Gastroesophageal sphincter (tissue), 4 donors: ENCODE measurements around the gene ARID1A. TPM values are rescaled to one million over a fixed set of nuclear protein-coding genes. Genes with fewer than 3 reads are reported as not detected.
"Not testable (repeated sequence)": the region's sequence is repeated elsewhere in the genome, so short reads cannot be mapped to it uniquely, and the experiment has no call there.

Experiments used
- ATAC-seq: fragments of 150-250 bp; one replicate; pipeline ENCODE4 v1.9.1; 2016; ENCODE audit warnings: mild to moderate bottlenecking, moderate library complexity
- H3K27ac ChIP-seq, 4 donors: fragments of 200-600 bp; sonication (generic) in 3 of 4; 1 replicate in 3 of 4; 2 replicates in 1 of 4; pipeline ENCODE4 v1.5.1; 2016 to 2019
- H3K27me3 ChIP-seq: fragments of 200-600 bp; sonication (generic); one replicate; pipeline ENCODE4 v1.5.1; 2019
- H3K36me3 ChIP-seq, 2 donors: fragments of 200-600 bp; sonication (generic); one replicate each; pipeline ENCODE4 v1.5.1; 2019; ENCODE audit warnings: control low read depth in 1 of 2
- H3K4me1 ChIP-seq, 3 donors: fragments of 200-600 bp; sonication (generic); 1 replicate in 2 of 3; 2 replicates in 1 of 3; pipeline ENCODE4 v1.5.1; 2016 to 2019; ENCODE audit warnings: control low read depth in 2 of 3
- H3K4me3 ChIP-seq, 2 donors: fragments of 200-600 bp; sonication (generic); one replicate each; pipeline ENCODE4 v1.5.1; 2019; ENCODE audit warnings: mild to moderate bottlenecking in 1 of 2, moderate library complexity in 1 of 2
- H3K9me3 ChIP-seq, 3 donors: fragments of 200-600 bp; sonication (generic); one replicate each; pipeline ENCODE4 v1.5.1; 2017 to 2019; ENCODE audit warnings: control low read depth in 2 of 3
- EP300 ChIP-seq: sonication (generic); formaldehyde crosslinking; IDR thresholded peaks from one replicate; pipeline ENCODE4 v1.6.1; 2017; ENCODE audit warnings: antibody characterized with exemption, mild to moderate bottlenecking
- POLR2A ChIP-seq, 2 donors: fragments of 450-650 bp; IDR thresholded peaks; one replicate each; pipeline ENCODE4 v1.6.1; 2017; ENCODE audit warnings: antibody characterized with exemption in 2 of 2, mild to moderate bottlenecking in 2 of 2, moderate library complexity in 1 of 2
- POLR2AphosphoS5 ChIP-seq: sonication (generic); formaldehyde crosslinking; IDR thresholded peaks from one replicate; pipeline ENCODE4 v1.6.1; 2017; ENCODE audit warnings: antibody characterized with exemption
- WGBS, 2 donors: methylation state at CpG; one replicate each; pipeline ENCODE4 v1.1.5; 2018; ENCODE audit warnings: low coverage in 1 of 2; 5-methylcytosine and 5-hydroxymethylcytosine counted together
- total RNA-seq, 4 donors: library from RNA; depleted of rRNA; stranded (reverse); fragments of >200 nt; gene quantifications; one replicate each; pipeline ENCODE4 v1.1.0, GENCODE V29; 2016
- TF ChIP-seq, protein P1 (sequence below), 4 experiments: fragments of 200-600 bp in 2 of 4; fragments of 450-650 bp in 2 of 4; sonication (generic) in 1 of 4; IDR thresholded peaks; one replicate each; pipeline ENCODE4 v1.5.1; 2017 to 2019; ENCODE audit warnings: antibody characterized with exemption in 4 of 4, mild to moderate bottlenecking in 2 of 4, moderate library complexity in 2 of 4

The ARID1A gene
- total RNA-seq, 4 donors from 2014 or later: 28.2 to 64.2 (median 42.6) TPM

GRCh38 chr1:26724926-26725325, 29.1 kb downstream of the ARID1A start:
- H3K27ac ChIP-seq: peak overlapping the region in 1 of 4 donors; percentile 62
- H3K4me3 ChIP-seq: no peak overlapping the region
- no peak for ATAC-seq
- TF ChIP-seq, protein P1, sequence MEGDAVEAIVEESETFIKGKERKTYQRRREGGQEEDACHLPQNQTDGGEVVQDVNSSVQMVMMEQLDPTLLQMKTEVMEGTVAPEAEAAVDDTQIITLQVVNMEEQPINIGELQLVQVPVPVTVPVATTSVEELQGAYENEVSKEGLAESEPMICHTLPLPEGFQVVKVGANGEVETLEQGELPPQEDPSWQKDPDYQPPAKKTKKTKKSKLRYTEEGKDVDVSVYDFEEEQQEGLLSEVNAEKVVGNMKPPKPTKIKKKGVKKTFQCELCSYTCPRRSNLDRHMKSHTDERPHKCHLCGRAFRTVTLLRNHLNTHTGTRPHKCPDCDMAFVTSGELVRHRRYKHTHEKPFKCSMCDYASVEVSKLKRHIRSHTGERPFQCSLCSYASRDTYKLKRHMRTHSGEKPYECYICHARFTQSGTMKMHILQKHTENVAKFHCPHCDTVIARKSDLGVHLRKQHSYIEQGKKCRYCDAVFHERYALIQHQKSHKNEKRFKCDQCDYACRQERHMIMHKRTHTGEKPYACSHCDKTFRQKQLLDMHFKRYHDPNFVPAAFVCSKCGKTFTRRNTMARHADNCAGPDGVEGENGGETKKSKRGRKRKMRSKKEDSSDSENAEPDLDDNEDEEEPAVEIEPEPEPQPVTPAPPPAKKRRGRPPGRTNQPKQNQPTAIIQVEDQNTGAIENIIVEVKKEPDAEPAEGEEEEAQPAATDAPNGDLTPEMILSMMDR (IDR thresholded peaks at IDR 0.05): no peak
- TF ChIP-seq POLR2A (IDR thresholded peaks at IDR 0.05) (no peak), POLR2AphosphoS5 (no peak), EP300 (no peak)
- peaks cover 0 to 6% of the 10 kb centered on the region in 2 donors for H3K36me3 ChIP-seq
- H3K4me1 ChIP-seq: peaks cover 22 to 87% (median 37%) of the 10 kb centered on the region in 3 donors
- H3K27me3 ChIP-seq: no peaks in the 10 kb centered on the region
- 40 to 67% methylated on average over 1 of the region's 1 CpG for WGBS, 2 donors
- no peaks in the 10 kb centered on the region for H3K9me3 ChIP-seq

DNA sequence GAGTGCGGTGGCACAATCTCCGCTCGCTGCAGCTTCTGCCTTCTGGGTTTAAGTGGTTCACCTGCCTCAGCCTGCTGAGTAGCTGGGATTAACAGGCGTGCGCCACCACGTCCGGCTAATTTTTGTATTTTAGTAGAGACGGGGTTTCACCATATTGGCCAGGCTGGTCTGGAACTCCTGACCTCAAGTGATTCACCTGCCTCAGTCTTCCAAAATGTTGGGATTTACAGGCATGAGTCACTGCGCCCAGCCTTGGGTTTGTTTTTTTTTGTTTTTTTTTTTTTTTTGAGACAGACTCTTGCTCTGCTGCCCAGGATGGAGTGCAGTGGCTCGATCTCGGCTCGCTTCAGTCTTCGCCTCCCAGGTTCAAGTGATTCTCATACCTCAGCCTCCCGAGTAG, 30.1 kb downstream of the ARID1A start:
- not testable (repeated sequence) for ATAC-seq, H3K9me3 ChIP-seq, H3K27me3 ChIP-seq, H3K4me3 ChIP-seq, H3K27ac ChIP-seq
- Histone ChIP-seq H3K4me1 (peaks cover 22 to 77% (median 37%) of the 10 kb centered on the region in 3 donors), H3K36me3 (peaks cover 0 to 13% of the 10 kb centered on the region in 2 donors)
- WGBS, 2 donors: 84 to 89% methylated on average over 5 to 13 of the region's 14 CpGs

GRCh38 chr1:26726784-26727183, 31.0 kb downstream of the ARID1A start:
- peaks cover 0 to 21% of the 10 kb centered on the region in 2 donors for H3K36me3 ChIP-seq
- no peak for ATAC-seq
- no peak overlapping the region for H3K27ac ChIP-seq
- WGBS, 2 donors: 86 to 94% methylated on average over 1 of the region's 1 CpG
- no peak overlapping the region for H3K4me3 ChIP-seq
- TF ChIP-seq EP300: no peak
- no peak for TF ChIP-seq POLR2A (IDR thresholded peaks at IDR 0.05)
- TF ChIP-seq, protein P1 (IDR thresholded peaks at IDR 0.05): no peak
- no peak for TF ChIP-seq POLR2AphosphoS5
- peaks cover 22 to 68% (median 37%) of the 10 kb centered on the region in 3 donors for H3K4me1 ChIP-seq
- H3K27me3 ChIP-seq: no peaks in the 10 kb centered on the region
- H3K9me3 ChIP-seq: no peaks in the 10 kb centered on the region

GRCh38 chr1:26727476-26727875, 31.7 kb downstream of the ARID1A start:
- peaks cover 0 to 28% of the 10 kb centered on the region in 2 donors for H3K36me3 ChIP-seq
- H3K4me1 ChIP-seq: peaks cover 22 to 61% (median 37%) of the 10 kb centered on the region in 3 donors
- no peak for ATAC-seq
- no peak overlapping the region for H3K27ac ChIP-seq
- no peaks in the 10 kb centered on the region for H3K9me3 ChIP-seq
- no peak for TF ChIP-seq POLR2A (IDR thresholded peaks at IDR 0.05)
- no peak for TF ChIP-seq EP300
- no peak for TF ChIP-seq POLR2AphosphoS5
- TF ChIP-seq, protein P1 (IDR thresholded peaks at IDR 0.05): no peak
- no peak overlapping the region for H3K4me3 ChIP-seq
- H3K27me3 ChIP-seq: no peaks in the 10 kb centered on the region

DNA sequence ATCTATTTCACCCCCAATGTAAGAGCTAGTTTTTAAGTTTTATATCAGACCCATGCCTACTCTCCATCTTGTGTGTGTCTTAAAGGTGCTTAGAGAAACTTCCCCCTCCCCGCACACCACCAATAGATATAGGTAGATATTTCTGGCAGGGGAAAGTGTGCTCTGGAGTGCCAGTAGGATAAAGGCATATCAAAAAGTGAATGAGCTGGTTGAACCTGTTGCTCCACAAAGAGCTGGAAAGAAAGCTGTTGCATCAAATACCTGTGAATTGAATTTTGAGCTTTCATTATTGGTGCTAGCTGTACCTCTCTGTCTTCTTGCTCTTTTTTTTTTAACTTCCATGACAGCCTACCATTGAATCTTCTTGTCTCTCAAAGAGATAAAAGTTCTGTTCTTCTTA, 32.8 kb downstream of the ARID1A start:
- peaks cover 20 to 57% (median 30%) of the 10 kb centered on the region in 3 donors for H3K4me1 ChIP-seq
- H3K27me3 ChIP-seq: no peaks in the 10 kb centered on the region
- no peaks in the 10 kb centered on the region for H3K9me3 ChIP-seq
- peaks cover 0 to 40% of the 10 kb centered on the region in 2 donors for H3K36me3 ChIP-seq
- ATAC-seq: no peak
- TF ChIP-seq, protein P1 (IDR thresholded peaks at IDR 0.05): no peak
- no peak for TF ChIP-seq EP300
- no peak for TF ChIP-seq POLR2AphosphoS5
- TF ChIP-seq POLR2A (IDR thresholded peaks at IDR 0.05): no peak
- 82% methylated on average over 1 of the region's 1 CpG; no CpG with 5 or more reads in 1 of the 2 donors for WGBS, 2 donors
- no peak overlapping the region for H3K27ac ChIP-seq
- H3K4me3 ChIP-seq: no peak overlapping the region
